K562 (cell line): ENCODE results near the gene SRBD1. TPM values are rescaled to one million over a fixed set of nuclear protein-coding genes. Genes with fewer than 3 reads are reported as not detected.

ENCODE experiments used
- CCNT2 ChIP-seq: IDR thresholded peaks from 2 replicates; pipeline ENCODE4 v1.6.1; 2011; ENCODE audit warnings: borderline replicate concordance, low read depth, mild to moderate bottlenecking, moderate library complexity, mixed read lengths, low read length; ENCODE audit not compliant: insufficient read length; ENCODE audit errors: extremely low read depth
- CHCHD3 ChIP-seq: fragments of 250-450 bp; sonication (Bioruptor Pico); IDR thresholded peaks from 2 replicates; pipeline ENCODE4 v2.1.2; 2022; ENCODE audit warnings: mild to moderate bottlenecking
- CHD4 ChIP-seq: fragments of 200-600 bp; sonication (generic); IDR thresholded peaks from 3 replicates; pipeline ENCODE4 v1.6.1; 2012; ENCODE audit warnings: low read depth, mild to moderate bottlenecking, mixed read lengths, low read length, inconsistent platforms; ENCODE audit not compliant: insufficient read depth, insufficient replicate concordance, poor library complexity, severe bottlenecking
- FOSL1 ChIP-seq: fragments of 200-800 bp; sonication (Bioruptor generic); conservative IDR thresholded peaks from 2 replicates; pipeline ENCODE4 v1.6.1; 2016; ENCODE audit warnings: missing genetic modification characterization, missing compliant biosample characterization
- FOXP1 ChIP-seq: sonication (generic); formaldehyde crosslinking; IDR thresholded peaks from 2 replicates; pipeline ENCODE4 v1.8.0; 2022; ENCODE audit warnings: mild to moderate bottlenecking, missing genetic modification reagents
- GABPA ChIP-seq: fragments of 200-800 bp; sonication (Bioruptor generic); conservative IDR thresholded peaks from 2 replicates; pipeline ENCODE4 v1.6.1; 2016; ENCODE audit warnings: low read depth, missing genetic modification characterization, missing compliant biosample characterization
- ILK ChIP-seq: fragments of 450-650 bp; IDR thresholded peaks from 2 replicates; pipeline ENCODE4 v1.6.1; 2016; ENCODE audit warnings: missing genetic modification characterization, low read depth, mild to moderate bottlenecking, missing compliant biosample characterization, moderate library complexity, borderline replicate concordance
- KAT8 ChIP-seq: fragments of 450-650 bp; IDR thresholded peaks from 2 replicates; pipeline ENCODE4 v1.6.1; 2016; ENCODE audit warnings: low read depth, mild to moderate bottlenecking
- MTF1 ChIP-seq: fragments of 250-450 bp; sonication (Bioruptor Pico); IDR thresholded peaks from 2 replicates; pipeline ENCODE4 v1.9.0; 2021; ENCODE audit warnings: moderate library complexity, mild to moderate bottlenecking, inconsistent platforms, borderline replicate concordance
- PCBP2 ChIP-seq: fragments of 200-400 bp; formaldehyde crosslinking; IDR thresholded peaks from 2 replicates; pipeline ENCODE4 v1.6.1; 2018; ENCODE audit warnings: low read length, low read depth, mild to moderate bottlenecking, moderate library complexity; ENCODE audit not compliant: poor library complexity, severe bottlenecking
- POLR2H ChIP-seq: IDR thresholded peaks from 2 replicates; pipeline ENCODE4 v1.6.1; 2016; ENCODE audit warnings: missing genetic modification characterization, low read depth, mild to moderate bottlenecking, control low read depth, missing compliant biosample characterization, moderate library complexity
- PRMT5 ChIP-seq: sonication (generic); formaldehyde crosslinking; IDR thresholded peaks from 2 replicates; pipeline ENCODE4 v1.5.0; 2020; ENCODE audit warnings: missing genetic modification reagents
- PTTG1 ChIP-seq: fragments of 450-650 bp; IDR thresholded peaks from 2 replicates; pipeline ENCODE4 v1.6.1; 2016; ENCODE audit warnings: low read depth, mild to moderate bottlenecking, missing genetic modification characterization, missing compliant biosample characterization
- SMARCA4 ChIP-seq: fragments of 450-650 bp; IDR thresholded peaks from 2 replicates; pipeline ENCODE4 v1.6.1; 2016
- SPI1 ChIP-seq: IDR thresholded peaks from 2 replicates; pipeline ENCODE4 v1.6.1; 2011; ENCODE audit warnings: low read depth, low read length, control low read depth, borderline replicate concordance
- SRSF9 ChIP-seq: fragments of 200-400 bp; formaldehyde crosslinking; IDR thresholded peaks from 2 replicates; pipeline ENCODE4 v1.6.1; 2017; ENCODE audit warnings: low read depth, low read length, borderline replicate concordance
- ZBTB43 ChIP-seq: sonication (generic); formaldehyde crosslinking; IDR thresholded peaks from 2 replicates; pipeline ENCODE4 v1.8.0; 2023; ENCODE audit warnings: mild to moderate bottlenecking, missing genetic modification reagents
- ZKSCAN1 ChIP-seq: fragments of 150-350 bp; IDR thresholded peaks from 2 replicates; pipeline ENCODE4 v1.6.1; 2016; ENCODE audit warnings: low read depth, low read length
- ZNF3 ChIP-seq: fragments of 250-450 bp; sonication (Bioruptor Pico); IDR thresholded peaks from 2 replicates; pipeline ENCODE4 v1.5.0; 2021; ENCODE audit warnings: mild to moderate bottlenecking, moderate library complexity
- ZNF57 ChIP-seq: fragments of 450-650 bp; formaldehyde crosslinking; IDR thresholded peaks from 2 replicates; pipeline ENCODE4 v1.4.0; 2020; ENCODE audit warnings: mild to moderate bottlenecking, moderate library complexity
- ZNF79 ChIP-seq: fragments of 250-450 bp; sonication (Bioruptor Pico); IDR thresholded peaks from 2 replicates; pipeline ENCODE4 v1.4.0; 2020; ENCODE audit warnings: low read depth, mild to moderate bottlenecking, moderate library complexity
- polyA plus RNA-seq, 8 experiments: library from polyadenylated mRNA; depleted of rRNA in 4 of 8; stranded (reverse) in 5 of 8; unstranded in 3 of 8; fragments of >200 nt; fragmentation: Nextera tagmentation in 2 of 8; fragmentation: Illumina TruSeq in 1 of 8; extraction: Ambion mirVana in 2 of 8; extraction: Trizol in 1 of 8; gene quantifications; 2 replicates each; pipeline versions ENCODE4 v1.2.1 to v1.2.3, GENCODE V29; 2011 to 2014; ENCODE audit warnings: inconsistent platforms in 1 of 8, missing spikeins in 1 of 8
- total RNA-seq, 7 experiments: library from RNA; depleted of rRNA in 6 of 7; stranded (reverse); fragments of >200 nt in 6 of 7; fragmentation: Illumina TruSeq in 2 of 7; extraction: Trizol in 2 of 7; gene quantifications; 2 replicates each; pipeline versions ENCODE4 v1.2.1 to v1.2.3, GENCODE V29; 2011 to 2021; ENCODE audit warnings: low replicate concordance in 1 of 7
- TF ChIP-seq, protein P1 (sequence below): fragments of 450-650 bp; IDR thresholded peaks from 2 replicates; pipeline ENCODE4 v1.6.1; 2017; ENCODE audit warnings: antibody characterized with exemption, mild to moderate bottlenecking
- TF ChIP-seq, protein P2 (sequence below): IDR thresholded peaks from 3 replicates; pipeline ENCODE4 v1.6.1; 2011; ENCODE audit warnings: borderline replicate concordance, mild to moderate bottlenecking; ENCODE audit not compliant: insufficient read length, insufficient read depth

Gene SRBD1
- total and polyA plus RNA-seq, 9 of the 15 experiments (the other 6 are each of a cell fraction or from before 2014, with no cell fraction given) = 6.9 to 23.2 (median 14.7) TPM

DNA sequence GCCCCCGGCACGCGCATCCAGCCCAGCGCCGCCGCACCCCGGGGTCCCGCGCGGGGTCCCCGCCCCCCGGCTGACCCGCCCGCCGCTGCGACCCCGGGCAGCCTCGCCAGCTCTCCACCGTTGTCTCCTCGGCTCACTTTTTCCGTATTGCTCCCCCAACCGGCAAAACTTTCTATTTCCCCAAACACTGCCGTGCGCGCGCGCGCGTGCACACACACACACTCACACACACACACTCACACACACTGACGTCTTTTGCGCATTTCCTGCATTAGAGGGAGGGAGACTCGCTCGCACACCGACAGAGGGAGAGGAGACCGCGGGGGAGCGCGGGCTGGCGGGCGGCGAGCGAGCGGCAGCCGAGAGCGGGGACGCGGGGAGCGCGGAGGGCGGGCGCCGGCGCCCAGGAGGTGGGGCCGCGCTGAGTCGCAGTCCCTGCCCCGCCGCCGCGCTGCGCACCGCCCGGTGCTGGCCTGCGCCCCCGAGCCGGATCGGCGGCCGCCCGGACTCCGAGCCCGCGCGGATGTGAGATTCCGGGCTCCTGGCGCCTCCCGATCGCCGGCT, 39.9 kb upstream of the SRBD1 start (continued):
- TF ChIP-seq FOXP1 (CRISPR knock-in tag) (peak; percentile 59; the same call in 1 of the 2 replicates), FOSL1 (tag) (peak; percentile 29), CHCHD3 (no peak), POLR2H (no peak), CCNT2 (peak; percentile 58), GABPA (tag) (peak; percentile 81), ZNF3 (no peak), MTF1 (CRISPR knock-in tag) (no peak), SPI1 (no peak), ZBTB43 (CRISPR knock-in tag) (peak; percentile 97), PRMT5 (CRISPR knock-in tag) (no peak), CHD4 (no peak), SRSF9 (no peak), PCBP2 (no peak), ZNF57 (no peak), KAT8 (no peak), PTTG1 (tag) (no peak), ZNF79 (CRISPR knock-in tag) (no peak), SMARCA4 (no peak), ZKSCAN1 (no peak), ILK (tag) (no peak)
- TF ChIP-seq, protein P1, sequence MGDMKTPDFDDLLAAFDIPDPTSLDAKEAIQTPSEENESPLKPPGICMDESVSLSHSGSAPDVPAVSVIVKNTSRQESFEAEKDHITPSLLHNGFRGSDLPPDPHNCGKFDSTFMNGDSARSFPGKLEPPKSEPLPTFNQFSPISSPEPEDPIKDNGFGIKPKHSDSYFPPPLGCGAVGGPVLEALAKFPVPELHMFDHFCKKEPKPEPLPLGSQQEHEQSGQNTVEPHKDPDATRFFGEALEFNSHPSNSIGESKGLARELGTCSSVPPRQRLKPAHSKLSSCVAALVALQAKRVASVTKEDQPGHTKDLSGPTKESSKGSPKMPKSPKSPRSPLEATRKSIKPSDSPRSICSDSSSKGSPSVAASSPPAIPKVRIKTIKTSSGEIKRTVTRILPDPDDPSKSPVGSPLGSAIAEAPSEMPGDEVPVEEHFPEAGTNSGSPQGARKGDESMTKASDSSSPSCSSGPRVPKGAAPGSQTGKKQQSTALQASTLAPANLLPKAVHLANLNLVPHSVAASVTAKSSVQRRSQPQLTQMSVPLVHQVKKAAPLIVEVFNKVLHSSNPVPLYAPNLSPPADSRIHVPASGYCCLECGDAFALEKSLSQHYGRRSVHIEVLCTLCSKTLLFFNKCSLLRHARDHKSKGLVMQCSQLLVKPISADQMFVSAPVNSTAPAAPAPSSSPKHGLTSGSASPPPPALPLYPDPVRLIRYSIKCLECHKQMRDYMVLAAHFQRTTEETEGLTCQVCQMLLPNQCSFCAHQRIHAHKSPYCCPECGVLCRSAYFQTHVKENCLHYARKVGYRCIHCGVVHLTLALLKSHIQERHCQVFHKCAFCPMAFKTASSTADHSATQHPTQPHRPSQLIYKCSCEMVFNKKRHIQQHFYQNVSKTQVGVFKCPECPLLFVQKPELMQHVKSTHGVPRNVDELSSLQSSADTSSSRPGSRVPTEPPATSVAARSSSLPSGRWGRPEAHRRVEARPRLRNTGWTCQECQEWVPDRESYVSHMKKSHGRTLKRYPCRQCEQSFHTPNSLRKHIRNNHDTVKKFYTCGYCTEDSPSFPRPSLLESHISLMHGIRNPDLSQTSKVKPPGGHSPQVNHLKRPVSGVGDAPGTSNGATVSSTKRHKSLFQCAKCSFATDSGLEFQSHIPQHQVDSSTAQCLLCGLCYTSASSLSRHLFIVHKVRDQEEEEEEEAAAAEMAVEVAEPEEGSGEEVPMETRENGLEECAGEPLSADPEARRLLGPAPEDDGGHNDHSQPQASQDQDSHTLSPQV = no peak
- TF ChIP-seq, protein P2, sequence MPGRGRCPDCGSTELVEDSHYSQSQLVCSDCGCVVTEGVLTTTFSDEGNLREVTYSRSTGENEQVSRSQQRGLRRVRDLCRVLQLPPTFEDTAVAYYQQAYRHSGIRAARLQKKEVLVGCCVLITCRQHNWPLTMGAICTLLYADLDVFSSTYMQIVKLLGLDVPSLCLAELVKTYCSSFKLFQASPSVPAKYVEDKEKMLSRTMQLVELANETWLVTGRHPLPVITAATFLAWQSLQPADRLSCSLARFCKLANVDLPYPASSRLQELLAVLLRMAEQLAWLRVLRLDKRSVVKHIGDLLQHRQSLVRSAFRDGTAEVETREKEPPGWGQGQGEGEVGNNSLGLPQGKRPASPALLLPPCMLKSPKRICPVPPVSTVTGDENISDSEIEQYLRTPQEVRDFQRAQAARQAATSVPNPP = no peak
